MV-4-11 (cell line): Measurements from ENCODE around the gene ZNF154.

ENCODE experiments used
- DNase-seq: peaks from one replicate; lab custom pipeline; 2025; lab: John Stamatoyannopoulos, UW

ZNF154 gene

GRCh38 chr19:57675881-57676280, 33.1 kb downstream of the ZNF154 start:
- DNase-seq: no peak

- DNase-seq: no peak
These were observed 36.5 kb downstream of the ZNF154 start for GRCh38 chr19:57672466-57672865.

- no peak for DNase-seq
These were observed 37.7 kb downstream of the ZNF154 start for GRCh38 chr19:57671124-57671895.

GRCh38 chr19:57668635-57669034, 40.4 kb downstream of the ZNF154 start, which contains the start of gene ZSCAN4:
TSS of gene ZSCAN4 (plus strand) at chr19:57668935. CDS start at chr19:57676146, 7,211 bp downstream.
- DNase-seq: no peak

GRCh38 chr19:57667228-57667627, 41.8 kb downstream of the ZNF154 start:
- no peak for DNase-seq

GRCh38 chr19:57665261-57665806, 43.7 kb downstream of the ZNF154 start:
- no peak for DNase-seq

- no peak for DNase-seq
These were observed 44.5 kb downstream of the ZNF154 start for GRCh38 chr19:57664269-57665127.

- DNase-seq: no peak
These were observed 52.7 kb downstream of the ZNF154 start for GRCh38 chr19:57656346-57656745.

GRCh38 chr19:57655443-57655842, 53.6 kb downstream of the ZNF154 start:
- no peak for DNase-seq

GRCh38 chr19:57653689-57654088, 55.3 kb downstream of the ZNF154 start:
- no peak for DNase-seq

- DNase-seq: no peak
These were observed 57.4 kb downstream of the ZNF154 start for GRCh38 chr19:57651654-57651996.

GRCh38 chr19:57648331-57649003, 60.5 kb downstream of the ZNF154 start:
- DNase-seq: no peak
